ENCODE measurements around the gene RPN2. TPM values are rescaled to one million over a fixed set of nuclear protein-coding genes. Genes with fewer than 3 reads are reported as not detected.

RPN2 gene
- total RNA-seq, 1 experiment from 2014 or later, result 257 TPM

DNA sequence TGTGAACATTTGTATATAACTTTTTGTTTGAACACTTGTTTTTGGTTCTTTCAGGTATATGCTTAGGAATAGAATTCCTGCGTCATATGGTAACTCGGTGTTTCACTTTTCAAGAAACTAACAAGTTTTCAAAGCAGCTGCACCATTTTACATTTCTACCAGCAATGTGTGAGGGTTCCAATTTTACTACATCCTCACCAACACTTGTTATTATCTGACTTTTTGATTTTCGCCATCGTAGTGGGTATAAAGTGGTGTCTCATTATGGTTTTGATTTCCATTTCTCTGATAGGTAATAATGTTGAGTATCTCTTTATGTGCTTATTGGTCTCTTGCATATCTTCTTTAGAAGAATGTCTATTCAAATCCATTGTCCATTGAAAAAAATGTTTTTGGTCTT, 39.8 kb downstream of the RPN2 start:
- no peak for ATAC-seq
- POLR2A ChIA-PET (ENCODE audit: unreplicated experiment), result no interaction called here
- Histone ChIP-seq H3K4me2 (ENCODE audit: low read length) (no peak overlapping the region), H4K20me1 (ENCODE audit: low read length) (no peaks in the 10 kb centered on the region; the same call in 1 of the 2 replicates), H3K4me3 (ENCODE audit: low read length) (no peak overlapping the region), H3K9ac (ENCODE audit: low read length) (no peak overlapping the region), H3K36me3 (ENCODE audit: low read depth, low read length) (peaks cover 52% of the 10 kb centered on the region), H3K9me3 (ENCODE audit: low read length) (no peaks in the 10 kb centered on the region), H3K27ac (ENCODE audit: low read length) (no peak overlapping the region), H3K79me2 (ENCODE audit: low read length) (peaks cover 4% of the 10 kb centered on the region; the same call in 1 of the 2 replicates), H2AFZ (ENCODE audit: low read length) (no peak overlapping the region), H3K4me1 (ENCODE audit: insufficient read depth, low read length) (peaks cover 4% of the 10 kb centered on the region; the same call in 1 of the 2 replicates), H3K9me2 (replicated peaks; ENCODE audit: low read length) (no peaks in the 10 kb centered on the region), H3K27me3 (ENCODE audit: low read length) (no peaks in the 10 kb centered on the region), H3F3A (ENCODE audit: low read length, unreplicated experiment) (no peaks in the 10 kb centered on the region)
- no peak for TF ChIP-seq EZH2 (IDR thresholded peaks at IDR 0.05; ENCODE audit: low read length, unreplicated experiment)
- TF ChIP-seq, protein P1, sequence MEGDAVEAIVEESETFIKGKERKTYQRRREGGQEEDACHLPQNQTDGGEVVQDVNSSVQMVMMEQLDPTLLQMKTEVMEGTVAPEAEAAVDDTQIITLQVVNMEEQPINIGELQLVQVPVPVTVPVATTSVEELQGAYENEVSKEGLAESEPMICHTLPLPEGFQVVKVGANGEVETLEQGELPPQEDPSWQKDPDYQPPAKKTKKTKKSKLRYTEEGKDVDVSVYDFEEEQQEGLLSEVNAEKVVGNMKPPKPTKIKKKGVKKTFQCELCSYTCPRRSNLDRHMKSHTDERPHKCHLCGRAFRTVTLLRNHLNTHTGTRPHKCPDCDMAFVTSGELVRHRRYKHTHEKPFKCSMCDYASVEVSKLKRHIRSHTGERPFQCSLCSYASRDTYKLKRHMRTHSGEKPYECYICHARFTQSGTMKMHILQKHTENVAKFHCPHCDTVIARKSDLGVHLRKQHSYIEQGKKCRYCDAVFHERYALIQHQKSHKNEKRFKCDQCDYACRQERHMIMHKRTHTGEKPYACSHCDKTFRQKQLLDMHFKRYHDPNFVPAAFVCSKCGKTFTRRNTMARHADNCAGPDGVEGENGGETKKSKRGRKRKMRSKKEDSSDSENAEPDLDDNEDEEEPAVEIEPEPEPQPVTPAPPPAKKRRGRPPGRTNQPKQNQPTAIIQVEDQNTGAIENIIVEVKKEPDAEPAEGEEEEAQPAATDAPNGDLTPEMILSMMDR (conservative IDR thresholded peaks at IDR 0.05; ENCODE audit: low read depth, low read length), result no peak
- no peak for TF ChIP-seq EZH2phosphoT487 (IDR thresholded peaks at IDR 0.05; ENCODE audit: borderline replicate concordance, low read length)
- CTCF ChIA-PET, result no interaction called here
- intact Hi-C loops (cut with micrococcal nuclease), result no loop called here
- no TSS peak for BruUV-seq (replicated peaks)
- DNase-seq, result no peak

DNA sequence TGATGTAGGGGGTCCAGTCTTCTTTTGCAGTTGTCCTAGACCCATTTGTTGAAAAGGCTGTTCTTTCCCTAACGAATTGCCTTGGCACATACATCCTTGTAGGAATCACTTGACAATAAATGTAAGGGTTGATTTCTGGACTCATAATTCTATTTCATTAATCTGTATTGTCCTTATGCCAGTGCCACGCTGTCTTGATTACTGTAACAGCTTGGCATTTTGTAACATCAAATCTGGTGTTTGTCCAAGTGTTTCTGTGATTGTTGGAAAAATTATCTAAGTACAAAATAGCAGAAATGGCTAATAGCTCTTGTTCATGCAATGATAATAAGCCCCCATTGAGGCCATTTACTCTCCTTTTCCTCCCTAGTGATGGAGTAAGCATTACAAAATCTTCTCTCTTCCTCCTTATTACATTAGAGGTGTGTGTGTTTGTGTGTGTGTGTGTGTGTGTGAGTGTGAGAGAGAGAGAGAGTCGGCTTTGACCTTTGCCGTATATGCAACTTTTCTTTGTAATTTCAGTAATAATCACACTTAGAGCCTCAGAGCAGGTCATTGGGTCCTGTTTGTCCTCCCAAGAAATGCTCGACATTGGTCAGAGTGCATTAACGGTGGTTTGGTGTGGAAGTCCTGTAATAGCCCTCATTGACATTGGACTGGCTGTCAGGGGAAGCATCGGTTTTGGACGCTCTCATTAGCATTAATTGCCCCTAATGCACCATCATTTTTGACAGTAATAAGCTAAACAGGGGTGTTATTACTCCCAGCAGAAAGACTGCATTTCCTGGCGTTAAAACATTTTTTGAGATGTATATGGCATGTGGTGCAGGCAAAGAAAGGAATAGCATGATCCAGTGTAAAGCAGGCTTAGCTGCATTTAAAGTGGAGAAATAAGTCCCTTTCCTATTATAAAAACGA, 40.9 kb downstream of the RPN2 start:
- H3K27me3 ChIP-seq (ENCODE audit: low read length), result no peaks in the 10 kb centered on the region
- CTCF ChIA-PET, result interaction anchor here (0.6 kb wide), 1 partner anchor 28 kb away, joined by 4 read pairs; no protein-coding TSS in a partner anchor
- H3F3A ChIP-seq (ENCODE audit: low read length, unreplicated experiment), result no peaks in the 10 kb centered on the region
- H3K9me2 ChIP-seq (replicated peaks; ENCODE audit: low read length), result no peaks in the 10 kb centered on the region
- intact Hi-C loops (cut with micrococcal nuclease), result no loop called here
- no peak overlapping the region for H3K27ac ChIP-seq (ENCODE audit: low read length)
- no peak overlapping the region for H3K4me2 ChIP-seq (ENCODE audit: low read length)
- peaks cover 54% of the 10 kb centered on the region for H3K36me3 ChIP-seq (ENCODE audit: low read depth, low read length)
- ATAC-seq, result no peak
- H2AFZ ChIP-seq (ENCODE audit: low read length), result no peak overlapping the region
- H3K79me2 ChIP-seq (ENCODE audit: low read length), result peaks cover 4% of the 10 kb centered on the region; the same call in 1 of the 2 replicates
- no peak for TF ChIP-seq EZH2 (IDR thresholded peaks at IDR 0.05; ENCODE audit: low read length, unreplicated experiment)
- no peak for TF ChIP-seq EZH2phosphoT487 (IDR thresholded peaks at IDR 0.05; ENCODE audit: borderline replicate concordance, low read length)
- TF ChIP-seq, protein P1 (conservative IDR thresholded peaks at IDR 0.05; ENCODE audit: low read depth, low read length), result no peak
- no peak overlapping the region for H3K4me3 ChIP-seq (ENCODE audit: low read length)
- no peaks in the 10 kb centered on the region; the same call in 1 of the 2 replicates for H4K20me1 ChIP-seq (ENCODE audit: low read length)
- POLR2A ChIA-PET (ENCODE audit: unreplicated experiment), result no interaction called here
- DNase-seq, result no peak
- H3K4me1 ChIP-seq (ENCODE audit: insufficient read depth, low read length), result no peaks in the 10 kb centered on the region
- no peaks in the 10 kb centered on the region for H3K9me3 ChIP-seq (ENCODE audit: low read length)
- H3K9ac ChIP-seq (ENCODE audit: low read length), result no peak overlapping the region
- BruUV-seq (replicated peaks), result no TSS peak

DNA sequence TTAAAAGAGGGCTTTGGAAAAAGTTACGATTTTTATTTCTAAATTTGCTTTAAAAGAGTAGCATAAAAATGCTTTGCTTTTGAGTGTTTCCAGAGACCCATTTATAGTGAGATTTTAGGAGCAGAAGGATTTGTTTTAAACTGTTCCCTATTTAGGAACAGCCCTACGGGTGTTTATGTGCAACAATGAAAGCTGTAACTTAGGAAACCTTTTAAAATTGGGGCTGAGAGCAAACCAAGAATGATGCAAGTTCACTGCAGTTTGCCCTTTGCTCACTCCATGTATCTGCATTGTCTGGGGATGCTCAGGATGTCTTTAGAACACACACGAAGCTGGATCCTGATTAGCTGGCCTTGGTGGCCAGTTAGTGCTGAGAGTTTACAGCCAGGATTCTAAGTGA, 41.6 kb downstream of the RPN2 start:
- ATAC-seq, result no peak
- H4K20me1 ChIP-seq (ENCODE audit: low read length), result no peaks in the 10 kb centered on the region; the same call in 1 of the 2 replicates
- H3K9ac ChIP-seq (ENCODE audit: low read length), result no peak overlapping the region
- H3F3A ChIP-seq (ENCODE audit: low read length, unreplicated experiment), result no peaks in the 10 kb centered on the region
- peaks cover 4% of the 10 kb centered on the region; the same call in 1 of the 2 replicates for H3K79me2 ChIP-seq (ENCODE audit: low read length)
- TF ChIP-seq EZH2 (IDR thresholded peaks at IDR 0.05; ENCODE audit: low read length, unreplicated experiment) (no peak), EZH2phosphoT487 (IDR thresholded peaks at IDR 0.05; ENCODE audit: borderline replicate concordance, low read length) (no peak)
- TF ChIP-seq, protein P1 (conservative IDR thresholded peaks at IDR 0.05; ENCODE audit: low read depth, low read length), result no peak
- DNase-seq, result no peak
- H3K27me3 ChIP-seq (ENCODE audit: low read length), result no peaks in the 10 kb centered on the region
- H3K9me3 ChIP-seq (ENCODE audit: low read length), result no peaks in the 10 kb centered on the region
- no TSS peak for BruUV-seq (replicated peaks)
- H3K4me1 ChIP-seq (ENCODE audit: insufficient read depth, low read length), result no peaks in the 10 kb centered on the region
- no peak overlapping the region for H3K27ac ChIP-seq (ENCODE audit: low read length)
- H3K9me2 ChIP-seq (replicated peaks; ENCODE audit: low read length), result no peaks in the 10 kb centered on the region
- POLR2A ChIA-PET (ENCODE audit: unreplicated experiment), result no interaction called here
- CTCF ChIA-PET, result no interaction called here
- H3K36me3 ChIP-seq (ENCODE audit: low read depth, low read length), result peaks cover 54% of the 10 kb centered on the region
- no peak overlapping the region for H3K4me2 ChIP-seq (ENCODE audit: low read length)
- no peak overlapping the region for H3K4me3 ChIP-seq (ENCODE audit: low read length)
- intact Hi-C loops (cut with micrococcal nuclease), result no loop called here
- no peak overlapping the region for H2AFZ ChIP-seq (ENCODE audit: low read length)

Data from PC-3 (cell line).